T-helper 1 cell treated with Interleukin-12 subunit alpha and Interleukin-12 subunit beta and Interleukin-4 antibody, amounts not matched to agents 30 ng/mL and 1 ng/mL, for 36 hours (primary cell): ENCODE results near the gene TCF25. TPM values are rescaled to one million over a fixed set of nuclear protein-coding genes. Genes with fewer than 3 reads are reported as not detected.
"Not testable (repeated sequence)": the region's sequence is repeated elsewhere in the genome, so short reads cannot be mapped to it uniquely, and the experiment has no call there.

Experiments
- intact Hi-C: fragments of 100-400 bp; cut with micrococcal nuclease; formaldehyde crosslinking; loops from one replicate; pipeline ENCODE4 v1.15.1; 2024
- total RNA-seq: library from RNA; stranded (reverse); gene quantifications from 2 replicates; pipeline ENCODE4 v1.2.3, GENCODE V29; 2022

TCF25 gene, protein sequence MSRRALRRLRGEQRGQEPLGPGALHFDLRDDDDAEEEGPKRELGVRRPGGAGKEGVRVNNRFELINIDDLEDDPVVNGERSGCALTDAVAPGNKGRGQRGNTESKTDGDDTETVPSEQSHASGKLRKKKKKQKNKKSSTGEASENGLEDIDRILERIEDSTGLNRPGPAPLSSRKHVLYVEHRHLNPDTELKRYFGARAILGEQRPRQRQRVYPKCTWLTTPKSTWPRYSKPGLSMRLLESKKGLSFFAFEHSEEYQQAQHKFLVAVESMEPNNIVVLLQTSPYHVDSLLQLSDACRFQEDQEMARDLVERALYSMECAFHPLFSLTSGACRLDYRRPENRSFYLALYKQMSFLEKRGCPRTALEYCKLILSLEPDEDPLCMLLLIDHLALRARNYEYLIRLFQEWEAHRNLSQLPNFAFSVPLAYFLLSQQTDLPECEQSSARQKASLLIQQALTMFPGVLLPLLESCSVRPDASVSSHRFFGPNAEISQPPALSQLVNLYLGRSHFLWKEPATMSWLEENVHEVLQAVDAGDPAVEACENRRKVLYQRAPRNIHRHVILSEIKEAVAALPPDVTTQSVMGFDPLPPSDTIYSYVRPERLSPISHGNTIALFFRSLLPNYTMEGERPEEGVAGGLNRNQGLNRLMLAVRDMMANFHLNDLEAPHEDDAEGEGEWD
- total RNA-seq = 206 and 215 TPM in 2 replicates

DNA sequence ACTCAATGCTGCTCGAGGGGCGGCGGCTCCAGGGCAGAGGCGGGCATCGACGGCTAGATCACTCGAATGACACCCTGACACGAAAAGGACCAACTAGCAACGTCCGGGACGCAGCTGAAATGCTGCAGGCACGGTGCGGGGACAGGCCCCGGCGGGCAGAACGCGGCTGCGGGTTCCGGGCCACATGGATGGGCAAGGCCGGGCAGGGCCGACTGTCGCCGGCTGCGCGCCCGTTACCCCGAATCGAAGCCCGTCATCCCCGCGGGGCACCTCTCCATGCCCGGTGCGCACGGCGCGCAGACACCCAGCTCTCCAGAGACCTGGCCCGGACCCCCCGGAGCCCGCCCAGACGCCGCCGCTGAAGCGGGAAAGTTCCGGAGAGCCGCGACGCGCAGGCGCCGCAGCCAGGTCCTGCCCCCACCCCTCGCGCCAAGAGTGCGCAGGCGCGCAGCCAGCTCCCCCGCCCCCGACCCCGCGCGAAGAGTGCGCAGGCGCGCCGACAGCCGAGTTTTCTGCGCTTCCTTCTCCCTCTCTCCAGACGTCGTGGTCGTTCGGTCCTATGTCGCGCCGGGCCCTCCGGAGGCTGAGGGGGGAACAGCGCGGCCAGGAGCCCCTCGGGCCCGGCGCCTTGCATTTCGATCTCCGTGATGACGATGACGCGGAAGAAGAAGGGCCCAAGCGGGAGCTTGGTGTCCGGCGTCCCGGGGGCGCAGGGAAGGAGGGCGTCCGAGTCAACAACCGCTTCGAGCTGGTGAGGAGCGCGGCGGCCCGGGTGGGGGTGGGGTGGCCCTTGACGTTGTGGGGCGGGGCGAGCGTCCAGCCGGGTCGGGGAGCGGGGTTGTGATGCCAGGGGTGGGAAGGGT lies at the start of gene TCF25:
Gene TCF25, plus strand, starts transcription at position 484 of the 863 bp plus-strand sequence. Its CDS starts 76 bp downstream, at position 560.
- intact Hi-C loops = loop anchor here (1.0 to 5.0 kb wide), 3 partner anchors 9 to 311 kb away; partner anchors contain the start of genes FANCA and RPL13

DNA sequence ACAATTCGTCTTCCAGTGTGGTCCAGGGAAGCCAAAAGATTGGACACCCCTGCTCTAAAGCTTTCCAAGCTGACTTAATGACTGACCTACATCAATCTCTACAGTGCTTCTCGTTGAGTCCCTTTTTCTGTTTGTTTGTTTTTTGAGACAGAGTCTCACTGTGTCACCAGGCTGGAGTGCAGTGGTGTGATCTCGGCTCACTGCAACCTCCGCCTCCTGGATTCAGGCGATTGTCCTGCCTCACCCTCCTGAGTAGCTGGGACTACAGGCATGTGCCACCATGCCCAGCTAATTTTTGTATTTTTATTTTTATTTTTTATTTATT lies 49.6 kb upstream of the TCF25 start:
- intact Hi-C loops = not testable (repeated sequence)

DNA sequence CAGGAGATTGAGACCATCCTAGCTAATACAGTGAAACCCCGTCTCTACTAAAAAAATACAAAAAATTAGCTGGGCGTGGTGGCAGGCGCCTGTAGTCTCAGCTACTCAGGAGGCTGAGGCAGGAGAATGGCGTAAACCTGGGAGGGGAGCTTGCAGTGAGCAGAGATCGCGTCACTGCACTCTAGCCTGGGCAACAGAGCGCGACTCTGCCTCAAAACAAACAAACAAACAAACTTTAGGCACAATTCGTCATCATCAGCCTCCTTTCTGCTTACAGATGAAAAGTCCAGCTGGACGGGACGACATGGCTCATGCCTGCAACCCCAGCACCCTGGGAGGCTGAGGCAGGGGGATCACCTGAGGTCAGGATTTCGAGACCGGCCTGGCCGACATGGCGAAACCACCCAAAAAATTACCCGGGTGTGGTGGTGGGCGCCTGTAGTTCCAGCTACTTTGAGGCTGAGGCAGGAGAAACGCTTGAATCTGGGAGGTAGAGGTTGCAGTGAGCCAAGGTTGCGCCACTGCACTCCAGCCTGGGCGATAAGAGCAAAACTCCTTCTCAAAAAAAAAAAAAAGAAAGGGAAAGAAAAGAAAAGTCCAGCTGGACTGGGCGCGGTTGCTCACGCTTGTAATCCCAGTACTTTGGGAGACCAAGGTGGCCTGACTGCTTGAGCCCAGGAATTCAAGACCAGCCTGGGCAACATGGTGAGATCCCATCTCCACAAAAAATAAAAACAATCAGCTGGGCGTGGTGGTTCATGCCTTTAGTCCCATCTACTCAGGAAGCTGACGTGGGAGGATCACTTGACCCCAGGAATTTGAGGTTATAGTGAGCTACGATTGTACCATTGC lies 46.6 kb upstream of the TCF25 start:
- intact Hi-C loops = no loop called here

DNA sequence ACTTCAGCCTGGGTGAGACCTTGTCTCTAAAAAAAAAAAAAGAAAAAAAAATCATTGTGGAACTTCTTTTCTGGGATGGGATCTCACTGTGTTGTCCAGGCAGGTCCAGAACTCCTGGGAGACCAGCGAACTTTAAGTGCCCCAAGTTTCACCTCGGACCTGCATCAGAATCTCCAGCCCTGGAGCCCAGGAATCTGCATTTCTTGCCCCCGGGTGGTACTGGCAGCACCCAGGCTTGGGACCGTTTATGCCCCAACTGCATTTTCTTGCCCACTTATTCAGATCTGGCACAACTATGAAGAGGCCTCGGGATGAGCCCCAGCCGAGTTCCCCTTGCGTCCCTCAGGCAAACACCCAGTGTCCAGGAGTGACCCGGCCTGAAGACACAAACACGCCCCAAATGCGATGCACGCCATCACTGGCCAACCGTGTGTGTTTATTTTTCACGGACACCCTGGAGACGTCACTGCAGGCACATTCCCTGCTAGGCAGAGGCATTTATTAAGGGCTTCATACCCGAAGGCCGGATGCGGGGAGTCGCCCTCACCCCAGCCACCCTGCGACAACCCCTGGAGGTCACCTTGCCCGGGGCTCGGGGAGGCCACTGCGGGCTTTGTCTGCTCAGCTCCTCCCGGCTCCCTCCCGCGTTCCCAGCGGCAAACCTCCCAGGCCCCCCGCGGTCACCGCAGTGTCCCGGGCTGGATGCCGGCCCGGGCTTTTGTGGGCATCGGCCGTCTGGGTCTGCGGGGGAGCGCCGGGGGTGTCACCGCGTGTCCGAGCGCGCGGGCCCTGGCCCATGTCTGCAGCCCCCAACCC lies 45.8 kb upstream of the TCF25 start:
- intact Hi-C loops = loop anchor here (1.0 kb wide), 1 partner anchor 11 kb away; the partner anchor contains the start of gene FANCA

DNA sequence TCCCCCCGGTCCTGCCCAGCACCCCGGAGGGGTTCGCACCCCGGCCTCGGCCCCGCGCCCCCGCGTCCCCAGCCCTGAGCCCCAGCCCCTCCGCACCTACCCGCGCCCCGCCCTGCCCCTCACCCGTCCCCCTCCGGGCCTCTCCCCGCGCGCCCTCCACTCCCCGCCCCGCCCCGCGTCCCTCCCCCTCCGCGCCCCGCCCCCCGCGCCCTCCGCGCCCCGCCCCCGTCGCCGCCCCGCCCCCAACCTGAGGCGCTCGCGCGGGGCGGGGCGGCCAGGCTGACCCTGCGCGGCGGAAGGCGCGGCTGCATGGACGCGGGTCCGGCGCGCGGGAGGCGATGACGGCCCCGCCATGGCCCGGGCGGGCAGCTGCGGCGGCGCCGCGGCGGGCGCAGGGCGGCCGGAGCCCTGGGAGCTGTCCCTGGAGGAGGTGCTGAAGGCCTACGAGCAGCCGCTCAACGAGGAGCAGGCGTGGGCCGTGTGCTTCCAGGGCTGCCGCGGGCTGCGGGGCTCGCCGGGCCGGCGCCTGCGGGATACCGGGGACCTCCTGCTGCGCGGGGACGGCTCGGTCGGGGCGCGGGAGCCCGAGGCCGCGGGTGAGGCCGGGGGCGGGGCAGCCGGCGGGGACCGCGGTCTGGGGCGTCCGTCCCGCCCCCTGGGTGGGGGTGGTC lies 45.1 kb upstream of the TCF25 start, which contains the start of gene SPIRE2:
Gene SPIRE2, plus strand, starts transcription at position 277 of the 671 bp plus-strand sequence. Its CDS starts 76 bp downstream, at position 353.
- intact Hi-C loops = loop anchor here (1.0 kb wide), 1 partner anchor 12 kb away; the partner anchor contains the start of gene FANCA

DNA sequence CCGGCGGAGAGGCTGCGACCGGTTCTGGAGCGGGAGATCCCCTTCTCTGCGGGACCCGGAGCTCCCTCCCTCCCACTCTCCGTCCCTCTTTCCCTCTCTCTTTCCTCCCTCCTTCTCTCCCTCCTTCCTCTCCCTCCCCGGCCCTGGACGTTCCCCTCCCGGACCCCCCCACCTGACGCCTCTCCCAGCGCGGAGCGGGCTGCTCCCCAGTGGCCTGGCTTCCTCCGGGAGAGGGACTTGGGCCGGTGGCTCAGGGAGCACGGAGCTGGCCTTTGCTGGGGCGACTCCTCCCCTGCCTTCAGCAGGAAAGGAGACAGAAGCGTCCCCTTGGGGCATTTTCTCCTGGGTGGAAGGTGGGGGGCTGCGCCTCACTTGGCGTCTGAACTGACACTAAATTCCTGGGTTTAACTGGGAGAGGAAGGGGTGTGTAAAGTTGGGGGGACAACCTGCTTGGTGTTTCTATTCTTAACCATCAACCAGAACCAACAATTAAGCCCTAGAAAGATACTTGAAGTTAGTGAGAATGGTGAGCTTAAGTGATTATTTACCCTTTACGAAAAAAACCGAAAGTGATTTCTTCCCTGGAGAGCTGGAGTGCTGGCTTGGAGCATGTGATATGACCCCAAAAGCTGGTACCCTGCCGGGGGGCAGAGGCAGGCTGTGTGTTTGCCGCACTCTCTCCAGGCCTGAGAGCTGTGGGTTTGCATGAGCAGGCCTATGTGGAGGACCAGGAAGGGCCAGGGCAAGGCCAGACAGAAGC lies 44.3 kb upstream of the TCF25 start:
- intact Hi-C loops = loop anchor here (1.0 kb wide), 1 partner anchor 13 kb away; the partner anchor contains the start of gene FANCA

DNA sequence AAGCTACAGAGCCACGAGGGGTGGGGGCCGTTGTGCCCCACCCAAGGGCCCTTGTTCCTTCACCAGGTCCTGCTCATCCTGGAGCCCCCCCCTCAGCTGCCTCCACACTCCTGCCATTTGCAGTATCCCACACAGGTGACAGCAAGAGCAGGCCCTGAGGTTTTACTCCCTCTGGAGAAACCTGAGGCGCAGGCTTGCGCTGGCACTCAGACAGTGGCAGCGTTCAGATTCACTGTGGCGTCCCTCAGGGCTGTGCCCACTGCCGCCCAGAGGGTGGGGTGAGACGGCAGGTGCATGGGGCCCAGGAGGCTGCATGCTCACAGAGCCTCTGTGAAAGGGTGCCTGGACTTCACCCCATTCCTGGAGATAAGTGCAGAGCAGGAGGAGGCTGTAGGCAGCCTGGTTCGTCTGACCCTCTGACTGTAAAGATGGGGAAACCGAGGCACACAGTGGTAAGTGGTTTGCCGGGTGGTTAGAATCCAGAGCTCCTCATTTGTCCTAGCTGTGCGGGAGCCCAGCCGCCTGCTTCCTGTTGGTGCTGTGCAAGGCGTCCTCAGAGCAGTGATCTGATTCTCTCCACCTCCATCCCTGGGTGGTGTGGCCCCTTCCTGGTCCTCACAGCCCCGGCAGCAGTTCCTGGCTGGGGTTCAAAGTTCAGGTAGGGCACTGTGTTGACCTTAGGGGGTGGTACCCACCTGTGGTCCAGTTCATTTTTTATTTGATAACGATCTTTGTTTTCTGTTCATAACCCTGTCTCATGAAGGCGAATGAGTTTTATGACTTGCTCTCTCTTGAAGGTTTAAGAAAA lies 43.6 kb upstream of the TCF25 start:
- intact Hi-C loops = no loop called here

DNA sequence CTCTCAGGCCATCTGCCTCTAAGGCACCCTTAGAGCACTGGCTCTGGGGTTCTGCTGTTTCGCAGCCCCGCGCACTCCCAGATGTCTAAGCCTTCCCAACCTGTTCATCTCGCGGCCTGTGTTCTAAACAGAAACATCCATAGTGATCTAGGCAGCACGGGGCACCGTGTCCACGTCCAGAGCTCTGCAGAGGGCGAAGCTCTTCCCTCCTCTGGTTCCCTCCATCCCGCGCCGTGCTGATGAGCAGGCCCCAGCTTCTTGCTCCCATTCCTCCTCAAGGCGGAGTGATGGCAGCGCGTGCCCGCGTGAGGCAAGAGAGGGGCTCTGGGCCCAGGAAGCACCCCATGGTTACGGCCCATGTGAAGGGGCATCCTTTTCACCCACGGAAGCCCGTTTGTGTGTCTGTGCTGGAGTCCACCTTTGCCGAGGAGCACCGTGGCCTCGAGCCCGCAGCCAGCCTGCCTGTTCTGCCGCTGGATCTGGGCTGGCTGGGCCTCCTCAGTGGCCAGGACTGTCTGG lies 41.5 kb upstream of the TCF25 start:
- intact Hi-C loops = no loop called here

DNA sequence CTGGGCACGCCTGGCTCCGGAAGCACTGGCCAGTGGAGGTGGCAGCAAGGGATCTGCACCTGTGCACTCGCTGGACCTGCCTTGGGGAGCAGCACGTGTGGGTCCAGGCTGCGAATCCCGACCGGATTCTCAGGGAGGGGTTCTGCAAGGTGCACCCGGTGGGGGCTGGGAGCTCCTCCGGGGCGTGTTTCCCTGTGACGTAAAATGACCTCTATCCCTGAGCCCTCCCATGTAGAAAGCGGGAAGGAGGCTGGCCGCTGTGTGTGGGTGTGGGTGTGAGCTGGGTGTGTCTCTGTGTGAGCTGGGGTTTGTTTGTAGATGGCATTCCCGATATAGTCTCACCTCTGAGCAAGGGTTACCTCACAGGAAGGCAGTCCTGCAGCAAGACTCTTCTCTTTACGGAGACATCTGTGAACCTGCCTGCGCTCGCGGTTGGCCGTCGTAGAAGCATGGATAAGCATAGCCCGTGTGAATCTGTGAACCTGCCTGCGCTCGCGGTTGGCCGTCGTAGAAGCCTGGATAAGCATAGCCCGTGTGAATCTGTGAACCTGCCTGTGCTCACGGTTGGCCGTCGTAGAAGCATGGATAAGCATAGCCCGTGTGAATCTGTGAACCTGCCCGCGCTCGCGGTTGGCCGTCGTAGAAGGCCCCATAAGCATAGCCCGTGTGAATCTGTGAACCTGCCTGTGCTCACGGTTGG lies 39.6 kb upstream of the TCF25 start:
- intact Hi-C loops = not testable (repeated sequence)

DNA sequence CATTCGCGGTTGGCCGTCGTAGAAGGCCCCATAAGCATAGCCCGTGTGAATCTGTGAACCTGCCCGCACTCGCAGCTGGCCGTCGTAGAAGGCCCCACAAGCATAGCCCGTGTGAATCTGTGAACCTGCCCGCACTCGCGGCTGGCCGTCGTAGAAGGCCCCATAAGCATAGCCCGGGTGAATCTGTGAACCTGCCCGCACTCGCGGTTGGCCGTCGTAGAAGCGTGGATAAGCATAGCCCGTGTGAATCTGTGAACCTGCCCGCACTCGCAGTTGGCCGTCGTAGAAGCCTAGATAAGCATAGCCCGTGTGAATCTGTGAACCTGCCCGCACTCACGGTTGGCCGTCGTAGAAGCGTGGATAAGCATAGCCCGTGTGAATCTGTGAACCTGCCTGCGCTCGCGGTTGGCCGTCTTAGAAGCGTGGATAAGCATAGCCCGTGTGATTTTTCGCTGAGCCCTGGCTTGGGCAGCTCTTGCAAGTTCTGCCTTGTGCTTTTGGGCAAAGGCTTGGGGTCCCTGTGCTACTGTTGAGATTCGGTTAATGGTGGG lies 38.5 kb upstream of the TCF25 start:
- intact Hi-C loops = not testable (repeated sequence)

DNA sequence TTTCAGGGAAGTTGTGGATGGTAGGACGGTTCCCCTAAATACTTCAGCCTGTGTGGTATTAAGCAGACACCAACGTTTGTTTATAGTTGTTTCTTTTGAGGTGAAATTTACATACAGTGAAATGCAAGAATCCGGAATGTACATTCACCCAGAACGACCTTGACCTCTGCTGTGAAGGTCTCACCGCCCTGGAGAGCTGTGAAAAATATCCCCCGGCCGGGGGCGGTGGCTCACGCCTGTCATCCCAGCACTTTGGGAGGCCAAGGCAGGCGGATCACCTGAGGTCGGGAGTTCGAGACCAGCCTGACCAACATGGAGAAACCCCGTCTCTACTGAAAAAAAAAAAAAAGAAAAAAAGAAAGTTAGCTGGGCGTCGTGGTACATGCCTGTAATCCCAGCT lies 36.9 kb upstream of the TCF25 start:
- intact Hi-C loops = not testable (repeated sequence)

DNA sequence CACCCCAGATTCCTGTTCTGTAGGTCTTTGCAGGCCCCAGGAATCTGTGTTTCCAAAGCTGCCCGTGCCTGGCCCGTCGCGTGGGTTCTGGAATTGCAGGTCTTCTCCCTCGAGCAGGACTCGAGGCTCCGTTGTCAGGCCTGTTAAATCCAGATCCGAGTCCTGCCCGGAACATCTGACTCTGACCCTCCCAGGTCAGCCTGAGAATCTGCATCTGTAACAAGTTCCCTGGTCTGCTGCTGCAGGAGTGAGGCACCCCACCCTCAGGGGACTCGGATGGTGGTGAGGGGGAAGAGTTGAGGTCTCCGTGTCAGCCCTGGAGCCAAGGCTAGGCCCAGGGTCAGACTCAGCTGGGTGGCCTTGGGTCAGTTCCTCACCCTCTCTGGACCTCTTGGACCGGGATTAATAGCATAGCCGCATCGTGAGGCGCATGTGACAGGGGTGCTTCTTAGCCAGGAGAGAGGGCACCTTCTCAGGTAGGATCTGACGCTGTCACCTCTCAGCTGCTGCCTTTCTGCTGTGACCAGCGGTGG lies 36.3 kb upstream of the TCF25 start:
- intact Hi-C loops = no loop called here

DNA sequence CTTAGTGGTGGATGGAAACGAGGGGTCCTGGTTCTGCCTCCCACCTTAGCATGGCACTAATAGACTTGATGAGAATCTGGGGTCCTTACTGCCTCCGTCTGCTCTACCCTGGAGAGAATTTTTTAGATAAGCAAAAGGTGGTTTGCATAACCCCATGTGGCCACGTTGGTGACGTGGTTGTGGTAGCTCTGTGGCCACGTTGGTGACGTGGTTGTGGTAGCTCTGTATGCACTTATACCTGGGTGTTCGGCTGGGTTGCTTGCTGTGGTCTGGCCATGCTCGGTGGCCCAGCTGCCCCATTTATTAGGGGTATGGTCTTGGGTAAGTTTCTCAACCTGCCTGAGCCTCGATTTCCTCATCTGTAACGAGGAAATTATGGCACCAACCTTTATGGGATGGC lies 32.1 kb upstream of the TCF25 start:
- intact Hi-C loops = no loop called here

DNA sequence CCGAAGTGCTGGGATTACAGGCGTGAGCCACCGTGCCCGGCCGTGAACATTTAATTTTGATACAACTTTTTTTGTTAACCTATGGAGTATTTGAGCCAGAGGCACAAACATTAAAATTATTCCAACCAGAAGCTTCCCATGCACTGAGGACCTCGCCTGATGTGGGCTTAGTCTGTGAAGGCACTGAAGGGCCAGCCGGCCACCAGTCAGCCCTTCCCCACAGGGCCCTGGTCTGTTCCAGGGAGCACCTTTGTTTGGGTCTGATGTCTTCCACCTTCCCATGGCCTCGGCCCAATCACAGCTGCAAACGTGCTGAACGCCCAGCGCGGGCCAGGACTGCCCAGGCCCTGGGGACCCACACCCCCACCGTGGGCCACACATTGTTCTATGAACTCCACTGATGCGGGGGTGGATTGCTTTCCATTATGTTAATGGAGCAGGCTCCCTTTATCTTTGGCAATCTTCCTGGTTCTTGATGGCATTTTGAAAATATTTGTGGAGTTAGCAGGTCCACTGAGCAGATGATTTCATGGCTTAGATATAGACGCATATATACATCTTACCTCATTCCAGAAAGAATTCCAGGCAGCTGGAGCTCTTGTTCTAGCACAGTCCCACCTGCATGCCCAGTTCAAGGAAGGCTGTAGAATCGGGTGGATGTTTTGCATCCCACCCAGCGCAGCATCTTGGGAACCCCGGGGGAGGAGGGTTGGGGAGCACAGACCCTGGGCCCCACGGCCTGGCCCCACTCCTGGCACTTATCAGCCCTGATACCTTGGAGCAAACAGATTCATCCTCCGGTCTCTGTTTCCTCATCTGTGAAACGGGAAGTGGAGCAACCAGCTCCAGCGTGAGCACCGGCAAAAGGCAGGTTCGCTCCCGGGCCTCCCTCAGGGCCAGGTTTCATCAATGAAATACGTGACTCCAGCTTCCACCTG lies 30.7 kb upstream of the TCF25 start:
- intact Hi-C loops = no loop called here
